IPS-NIHi7 (cell line): ENCODE measurements around the gene MCC.
A peak's percentile ranks its signal among the peaks of the same experiment; 100 is the strongest.

Experiments used
- DNase-seq: peaks from one replicate; pipeline ENCODE4 v3.0.0; 2012; ENCODE audit warnings: mixed read lengths; ENCODE audit errors: extremely low spot score

The MCC gene

GRCh38 chr5:112986224-112986623, 502.0 kb downstream of the MCC start:
- DNase-seq = no peak

- DNase-seq = no peak
Measured at GRCh38 chr5:112983363-112983762, 504.9 kb downstream of the MCC start.

GRCh38 chr5:112979723-112980122, 508.5 kb downstream of the MCC start:
- no peak for DNase-seq

GRCh38 chr5:112978836-112979235, 509.4 kb downstream of the MCC start:
- no peak for DNase-seq

- no peak for DNase-seq
Measured at GRCh38 chr5:112977440-112977861, 510.8 kb downstream of the MCC start.

- peak; percentile 97 for DNase-seq
Measured at GRCh38 chr5:112976432-112977309, 511.6 kb downstream of the MCC start, which contains the start of gene DCP2. DCP2 (plus strand) TSS chr5:112976798; CDS start chr5:112976934, 136 bp downstream.

- DNase-seq = no peak
Measured at GRCh38 chr5:112975721-112976431, 512.4 kb downstream of the MCC start.

- DNase-seq = no peak
Measured at GRCh38 chr5:112974901-112975300, 513.4 kb downstream of the MCC start.

- DNase-seq = no peak
Measured at GRCh38 chr5:112973904-112974303, 514.3 kb downstream of the MCC start.

GRCh38 chr5:112973036-112973435, 515.2 kb downstream of the MCC start:
- DNase-seq = no peak
